NCI-H1436 (cell line): ENCODE measurements around the gene TRIM37.

Experiments used
- DNase-seq: peaks from one replicate; lab custom pipeline; 2025; lab: John Stamatoyannopoulos, UW

Gene TRIM37

DNA sequence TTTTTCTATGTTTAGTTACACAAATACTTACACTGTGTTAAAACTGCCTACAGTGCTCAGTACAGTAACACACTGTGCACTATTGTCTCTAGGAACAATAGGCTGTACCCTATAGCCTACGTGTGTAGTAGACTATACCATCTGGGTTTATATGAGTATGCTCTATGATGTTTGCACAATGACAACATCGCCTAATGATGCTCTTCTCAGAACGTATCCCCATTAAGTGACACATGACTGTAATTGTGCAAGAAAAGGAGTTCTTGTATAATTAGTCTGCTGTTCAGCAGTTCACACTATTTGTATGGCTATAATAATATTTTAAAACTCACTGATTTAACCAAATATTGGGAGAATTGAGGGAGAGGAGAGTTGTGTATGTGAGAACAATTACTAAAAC, 173.7 kb downstream of the TRIM37 start:
- peak; percentile 23 for DNase-seq
